GM12874 (cell line): ENCODE results near the gene EEFSEC.

Experiments used
- TF ChIP-seq, protein P1 (sequence below): IDR thresholded peaks from 2 replicates; pipeline ENCODE4 v1.5.1; 2011; ENCODE audit warnings: low read depth, mild to moderate bottlenecking, control low read depth, low read length, moderate library complexity; ENCODE audit not compliant: insufficient read depth

The EEFSEC gene

DNA sequence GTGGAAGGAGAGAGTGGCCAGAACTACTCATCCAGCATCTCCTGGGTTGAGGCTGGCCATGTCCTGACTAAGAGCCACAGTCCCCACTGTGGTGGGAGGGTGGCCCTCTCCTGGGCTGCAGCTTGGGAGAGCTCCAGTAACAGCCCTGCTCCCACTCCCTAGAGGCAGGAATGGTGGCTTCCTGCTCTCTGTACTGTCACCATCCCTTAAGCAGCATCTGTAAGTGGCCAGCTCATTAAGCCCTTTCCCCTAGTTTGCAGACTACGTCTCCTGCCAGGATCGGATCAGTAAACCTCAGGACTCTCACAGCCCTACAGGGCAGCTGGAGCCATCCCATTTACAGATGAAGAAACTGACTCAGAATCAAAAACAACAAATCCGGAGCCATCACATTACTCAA, 282.9 kb downstream of the EEFSEC start:
- TF ChIP-seq, protein P1, sequence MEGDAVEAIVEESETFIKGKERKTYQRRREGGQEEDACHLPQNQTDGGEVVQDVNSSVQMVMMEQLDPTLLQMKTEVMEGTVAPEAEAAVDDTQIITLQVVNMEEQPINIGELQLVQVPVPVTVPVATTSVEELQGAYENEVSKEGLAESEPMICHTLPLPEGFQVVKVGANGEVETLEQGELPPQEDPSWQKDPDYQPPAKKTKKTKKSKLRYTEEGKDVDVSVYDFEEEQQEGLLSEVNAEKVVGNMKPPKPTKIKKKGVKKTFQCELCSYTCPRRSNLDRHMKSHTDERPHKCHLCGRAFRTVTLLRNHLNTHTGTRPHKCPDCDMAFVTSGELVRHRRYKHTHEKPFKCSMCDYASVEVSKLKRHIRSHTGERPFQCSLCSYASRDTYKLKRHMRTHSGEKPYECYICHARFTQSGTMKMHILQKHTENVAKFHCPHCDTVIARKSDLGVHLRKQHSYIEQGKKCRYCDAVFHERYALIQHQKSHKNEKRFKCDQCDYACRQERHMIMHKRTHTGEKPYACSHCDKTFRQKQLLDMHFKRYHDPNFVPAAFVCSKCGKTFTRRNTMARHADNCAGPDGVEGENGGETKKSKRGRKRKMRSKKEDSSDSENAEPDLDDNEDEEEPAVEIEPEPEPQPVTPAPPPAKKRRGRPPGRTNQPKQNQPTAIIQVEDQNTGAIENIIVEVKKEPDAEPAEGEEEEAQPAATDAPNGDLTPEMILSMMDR, result no peak

DNA sequence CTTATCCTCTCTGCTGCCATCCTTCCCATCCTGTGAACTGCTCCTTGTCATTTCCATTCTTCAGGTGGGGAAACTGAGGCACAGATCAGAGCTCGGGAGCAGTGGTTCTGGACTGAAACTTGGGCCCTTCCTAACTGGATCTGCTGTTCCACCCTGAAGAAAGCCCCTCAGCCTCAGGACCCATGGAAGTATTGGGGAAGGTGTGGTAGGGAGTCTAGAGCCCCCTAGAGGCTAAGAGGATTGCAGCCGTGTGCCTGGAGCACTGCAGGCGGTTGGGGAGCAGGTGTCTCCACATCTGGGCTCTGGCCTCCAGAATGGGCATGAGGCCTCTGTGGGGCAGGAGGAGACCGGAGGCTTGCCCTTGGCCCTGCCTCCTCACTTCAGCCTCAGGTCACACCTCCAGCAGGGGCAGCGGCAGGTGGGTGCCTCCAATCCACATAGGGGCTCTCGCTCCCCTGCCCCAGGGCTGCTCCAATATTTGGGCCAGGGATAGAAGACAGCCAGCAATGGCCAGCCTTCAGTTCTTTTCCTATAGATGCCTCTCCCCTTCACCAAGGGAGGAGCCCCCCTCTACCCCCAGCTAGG, 285.3 kb downstream of the EEFSEC start:
- TF ChIP-seq, protein P1, result peak; percentile 70

- TF ChIP-seq, protein P1, result no peak
Measured at GRCh38 chr3:128439226-128439625, 285.9 kb downstream of the EEFSEC start.

DNA sequence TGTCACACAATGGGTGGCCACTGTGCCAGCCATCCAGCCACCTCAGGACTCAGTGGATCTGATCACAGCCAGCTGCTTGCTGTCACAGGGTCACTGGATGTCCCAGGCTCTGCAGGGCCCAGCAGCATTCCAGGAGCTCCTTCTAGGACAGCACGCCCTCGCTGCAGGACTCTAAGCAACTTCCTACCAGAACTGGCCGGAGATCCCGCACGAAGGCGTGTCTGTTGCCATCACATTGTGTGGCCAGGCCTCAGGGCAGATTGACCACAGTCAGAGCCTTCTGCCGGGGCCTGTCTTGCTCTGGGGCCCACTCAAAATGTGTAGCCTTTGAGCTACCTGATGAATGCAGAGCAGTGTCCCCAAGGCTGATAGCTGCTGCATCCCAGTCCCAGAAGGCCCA, 288.8 kb downstream of the EEFSEC start:
- TF ChIP-seq, protein P1, result no peak

DNA sequence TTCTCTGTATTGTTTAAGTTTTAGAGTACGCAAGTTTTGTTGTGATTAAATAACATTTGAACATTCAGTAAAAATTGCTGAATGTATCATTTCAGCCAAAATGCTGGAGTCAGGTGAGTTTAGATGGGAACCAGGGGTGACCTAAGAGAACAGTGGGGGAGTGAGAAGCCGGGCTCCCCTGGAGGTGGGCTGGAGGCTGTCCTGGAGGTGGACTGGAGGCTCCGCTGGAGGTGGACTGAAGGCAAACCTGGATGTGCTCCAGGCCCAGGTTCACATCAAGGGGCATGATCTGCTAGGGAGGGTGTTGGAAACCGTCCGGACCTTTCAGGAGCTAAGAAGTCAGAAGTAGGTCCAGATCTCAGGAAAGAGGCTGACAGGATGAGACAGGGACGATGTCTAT, 289.7 kb downstream of the EEFSEC start:
- TF ChIP-seq, protein P1, result no peak

GRCh38 chr3:128443771-128444170, 290.5 kb downstream of the EEFSEC start:
- TF ChIP-seq, protein P1, result no peak

DNA sequence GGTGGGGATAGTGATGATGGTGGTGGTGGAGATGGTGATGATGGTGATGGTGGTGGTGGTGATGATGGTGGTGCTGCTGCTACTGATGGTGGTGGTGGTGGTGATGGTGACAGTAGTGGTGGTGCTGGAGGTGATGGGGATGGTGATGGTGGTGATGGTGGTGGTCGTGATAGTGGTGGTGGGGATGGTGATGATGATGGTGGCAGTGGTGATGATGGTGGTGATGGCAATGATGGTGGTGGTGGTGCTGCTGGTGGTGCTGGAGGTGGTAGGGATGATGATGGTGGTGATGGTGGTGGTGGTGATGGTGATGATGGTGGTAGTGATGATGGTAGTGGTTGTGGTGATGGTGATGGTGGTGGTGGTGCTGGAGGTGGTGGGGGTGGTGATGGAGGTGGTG, 292.1 kb downstream of the EEFSEC start:
- TF ChIP-seq, protein P1, result no peak

- TF ChIP-seq, protein P1, result no peak
Measured at GRCh38 chr3:128446821-128447220, 293.5 kb downstream of the EEFSEC start.
